ENCODE measurements around the gene GEMIN4.

Gene GEMIN4

GRCh38 chr17:726271-726919 lies 25.7 kb downstream of the GEMIN4 start:
- no peak overlapping the region for H3K4me3 ChIP-seq (ENCODE audit: low read depth, low read length)
- no peak for DNase-seq (ENCODE audit: low read depth)
- no peak for TF ChIP-seq CTCF (IDR thresholded peaks at IDR 0.05; ENCODE audit: low read depth, low read length, missing control alignments)

GRCh38 chr17:725746-726145 lies 26.3 kb downstream of the GEMIN4 start:
- no peak for DNase-seq (ENCODE audit: low read depth)
- TF ChIP-seq CTCF (IDR thresholded peaks at IDR 0.05; ENCODE audit: low read depth, low read length, missing control alignments): no peak
- no peak overlapping the region for H3K4me3 ChIP-seq (ENCODE audit: low read depth, low read length)

GRCh38 chr17:725084-725483 lies 27.0 kb downstream of the GEMIN4 start:
- H3K4me3 ChIP-seq (ENCODE audit: low read depth, low read length): no peak overlapping the region
- TF ChIP-seq CTCF (IDR thresholded peaks at IDR 0.05; ENCODE audit: low read depth, low read length, missing control alignments): no peak
- DNase-seq (ENCODE audit: low read depth): no peak

GRCh38 chr17:721540-721937 lies 30.5 kb downstream of the GEMIN4 start:
- DNase-seq (ENCODE audit: low read depth): no peak
- H3K4me3 ChIP-seq (ENCODE audit: low read depth, low read length): no peak overlapping the region
- no peak for TF ChIP-seq CTCF (IDR thresholded peaks at IDR 0.05; ENCODE audit: low read depth, low read length, missing control alignments)

GRCh38 chr17:720706-721539 lies 31.1 kb downstream of the GEMIN4 start:
- TF ChIP-seq CTCF (IDR thresholded peaks at IDR 0.05; ENCODE audit: low read depth, low read length, missing control alignments): no peak
- H3K4me3 ChIP-seq (ENCODE audit: low read depth, low read length): no peak overlapping the region
- DNase-seq (ENCODE audit: low read depth): no peak

- TF ChIP-seq CTCF (IDR thresholded peaks at IDR 0.05; ENCODE audit: low read depth, low read length, missing control alignments): no peak
- H3K4me3 ChIP-seq (ENCODE audit: low read depth, low read length): no peak overlapping the region
- no peak for DNase-seq (ENCODE audit: low read depth)
Observed at GRCh38 chr17:718075-718474, 34.0 kb downstream of the GEMIN4 start.
